OCI-LY3 (cell line): Measurements from ENCODE around the gene HOXB6.

Source experiments
- EZH2phosphoT487 ChIP-seq: fragments of 200-600 bp; shearing (Covaris generic); IDR thresholded peaks from 2 replicates; pipeline ENCODE4 v1.6.1; 2018; ENCODE audit warnings: antibody characterized with exemption, mixed run types, low read depth
- TF ChIP-seq, protein P1 (sequence below): fragments of 200-600, 300-600 bp; sonication (generic); IDR thresholded peaks from 2 replicates; pipeline ENCODE4 v1.5.1; 2014; ENCODE audit warnings: antibody characterized with exemption, low read length, low read depth

DNA sequence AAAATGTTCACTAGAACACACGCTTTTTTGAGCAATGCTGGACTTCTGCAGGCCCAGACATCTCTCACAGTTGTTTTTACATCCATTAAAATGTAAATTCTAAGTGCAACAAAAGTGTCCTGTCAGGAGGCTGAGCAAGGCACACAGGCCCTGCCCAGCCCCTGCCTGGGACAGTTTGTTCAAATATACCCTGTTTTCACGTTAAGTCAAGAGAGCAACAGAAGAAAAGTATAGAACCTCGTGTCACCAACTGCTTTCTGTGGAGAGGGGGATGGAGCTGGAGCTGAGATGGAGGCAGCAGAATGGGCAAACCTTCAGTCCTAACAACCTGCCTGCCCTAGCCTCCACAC is 55.5 kb downstream of the HOXB6 start:
- TF ChIP-seq, protein P1, sequence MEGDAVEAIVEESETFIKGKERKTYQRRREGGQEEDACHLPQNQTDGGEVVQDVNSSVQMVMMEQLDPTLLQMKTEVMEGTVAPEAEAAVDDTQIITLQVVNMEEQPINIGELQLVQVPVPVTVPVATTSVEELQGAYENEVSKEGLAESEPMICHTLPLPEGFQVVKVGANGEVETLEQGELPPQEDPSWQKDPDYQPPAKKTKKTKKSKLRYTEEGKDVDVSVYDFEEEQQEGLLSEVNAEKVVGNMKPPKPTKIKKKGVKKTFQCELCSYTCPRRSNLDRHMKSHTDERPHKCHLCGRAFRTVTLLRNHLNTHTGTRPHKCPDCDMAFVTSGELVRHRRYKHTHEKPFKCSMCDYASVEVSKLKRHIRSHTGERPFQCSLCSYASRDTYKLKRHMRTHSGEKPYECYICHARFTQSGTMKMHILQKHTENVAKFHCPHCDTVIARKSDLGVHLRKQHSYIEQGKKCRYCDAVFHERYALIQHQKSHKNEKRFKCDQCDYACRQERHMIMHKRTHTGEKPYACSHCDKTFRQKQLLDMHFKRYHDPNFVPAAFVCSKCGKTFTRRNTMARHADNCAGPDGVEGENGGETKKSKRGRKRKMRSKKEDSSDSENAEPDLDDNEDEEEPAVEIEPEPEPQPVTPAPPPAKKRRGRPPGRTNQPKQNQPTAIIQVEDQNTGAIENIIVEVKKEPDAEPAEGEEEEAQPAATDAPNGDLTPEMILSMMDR: no peak
- no peak for TF ChIP-seq EZH2phosphoT487
